HG02884 (cell line): Measurements from ENCODE around the gene TOX3.

Experiments
- ATAC-seq: cut with Tn5 transposase; IDR thresholded peaks from one replicate; pipeline ENCODE4 v1.9.1; 2021; ENCODE audit warnings: mild to moderate bottlenecking, moderate library complexity; ENCODE audit not compliant: unreplicated experiment

Gene TOX3

DNA sequence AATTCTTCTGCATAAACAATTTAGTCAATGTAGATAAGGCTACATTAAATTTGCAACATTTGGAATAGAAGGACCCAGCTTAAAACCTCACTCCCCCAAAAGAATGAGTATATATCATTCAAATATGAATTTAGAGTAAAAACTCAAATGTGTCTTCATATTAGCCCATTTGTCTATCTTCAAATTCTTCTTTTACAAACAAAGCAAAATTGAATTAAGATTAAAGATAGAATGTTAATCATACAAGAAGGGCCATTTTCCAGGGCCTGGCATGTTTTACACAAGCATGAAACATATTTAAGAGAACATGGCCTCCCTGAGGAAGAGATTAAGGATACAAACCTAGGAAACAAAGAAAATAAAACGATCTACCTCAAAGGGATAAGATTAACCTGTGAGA lies 8.4 kb downstream of the TOX3 start:
- no peak for ATAC-seq

DNA sequence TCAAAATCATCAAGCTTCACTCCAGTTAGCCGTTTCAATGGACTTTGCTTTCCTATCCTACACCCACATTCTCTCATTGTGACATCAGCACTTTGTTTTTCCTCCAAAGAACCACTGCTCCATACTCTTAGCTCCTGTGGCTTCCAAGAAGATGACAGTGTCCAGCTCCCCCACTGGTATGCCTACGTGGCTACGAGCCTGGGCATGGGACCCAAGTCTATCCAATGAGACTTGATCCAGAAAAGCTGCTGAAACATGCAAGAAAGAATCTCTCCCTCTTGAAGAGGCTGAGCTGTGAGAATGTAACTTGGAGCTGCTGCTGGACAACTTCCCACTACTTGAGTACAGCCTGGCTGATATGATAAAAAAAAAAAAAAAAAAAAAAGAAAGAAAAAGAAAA lies 9.4 kb downstream of the TOX3 start:
- no peak for ATAC-seq

DNA sequence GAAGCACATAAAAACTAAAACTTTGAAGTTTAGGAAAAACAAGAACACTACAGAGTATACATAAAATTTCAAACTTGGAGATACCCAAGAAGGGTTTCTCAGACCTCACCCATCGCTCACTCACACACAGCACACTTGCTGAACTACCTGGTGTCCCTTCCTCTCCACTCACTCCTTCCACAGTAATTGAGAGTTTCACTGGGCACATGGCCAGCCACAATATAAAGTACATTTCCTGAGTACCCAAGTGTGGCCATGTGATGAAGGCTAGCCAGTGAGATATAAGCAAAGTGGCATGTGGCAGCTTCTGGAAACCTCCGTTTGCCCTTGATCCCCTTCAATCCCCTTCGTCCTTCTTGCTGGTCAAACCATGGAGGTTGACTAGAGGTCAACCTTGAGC lies 11.9 kb downstream of the TOX3 start:
- no peak for ATAC-seq

DNA sequence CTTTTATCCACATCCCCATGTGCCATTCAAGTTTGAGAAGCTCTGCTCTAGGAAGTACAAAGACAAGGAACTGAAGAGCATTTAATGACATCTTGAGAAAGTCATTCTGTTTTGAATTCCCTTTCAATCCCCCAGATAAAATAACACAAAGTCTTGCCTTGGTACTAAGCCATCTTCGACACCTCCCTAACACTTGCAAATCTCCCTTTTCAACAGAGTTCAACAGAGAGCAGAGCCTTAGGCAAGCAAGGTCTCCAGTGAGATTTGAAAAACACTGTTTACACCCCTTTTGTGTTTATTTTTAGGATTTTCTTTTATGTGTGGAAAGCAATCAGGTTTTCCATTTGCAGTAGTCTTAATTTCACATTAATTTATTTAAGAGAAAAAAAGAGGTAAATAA lies 13.6 kb downstream of the TOX3 start:
- ATAC-seq: no peak

DNA sequence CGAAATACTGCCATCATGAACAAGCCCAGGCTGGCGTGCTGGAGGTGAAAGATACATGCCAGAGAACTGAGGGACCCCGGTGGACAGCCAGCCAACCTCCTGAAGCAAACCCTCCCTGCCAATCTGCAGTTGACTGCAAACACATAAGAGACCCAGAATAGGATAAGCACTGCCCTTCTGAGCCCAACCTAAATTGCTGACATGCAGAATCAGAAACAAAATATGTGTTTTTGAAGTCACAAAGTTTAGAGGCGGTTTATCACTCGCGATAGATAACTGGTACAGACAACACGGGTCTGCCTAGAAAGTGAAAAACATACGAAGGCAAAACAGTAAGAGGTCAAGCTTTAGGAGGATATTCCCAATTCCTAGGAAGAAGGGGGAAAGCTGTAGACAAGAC lies 14.6 kb downstream of the TOX3 start:
- ATAC-seq: no peak

DNA sequence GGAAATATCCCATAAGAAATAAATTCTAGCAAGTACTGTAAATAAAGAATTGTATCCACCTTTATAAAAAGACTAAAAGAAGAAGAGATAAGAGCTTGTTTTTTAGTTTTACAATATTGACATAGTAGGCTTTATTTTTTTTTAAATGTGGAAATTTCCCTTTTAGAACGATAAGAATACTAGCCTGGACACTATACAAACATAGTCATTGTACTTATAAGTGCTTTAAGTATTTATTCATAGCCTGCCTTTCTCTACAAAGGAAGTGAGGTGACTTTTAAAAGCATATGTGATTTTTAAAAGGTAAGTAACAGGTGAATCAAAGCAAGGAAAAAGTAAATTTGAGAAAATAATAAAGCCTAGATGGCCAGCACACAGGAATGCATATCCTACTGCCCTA lies 17.7 kb downstream of the TOX3 start:
- no peak for ATAC-seq

DNA sequence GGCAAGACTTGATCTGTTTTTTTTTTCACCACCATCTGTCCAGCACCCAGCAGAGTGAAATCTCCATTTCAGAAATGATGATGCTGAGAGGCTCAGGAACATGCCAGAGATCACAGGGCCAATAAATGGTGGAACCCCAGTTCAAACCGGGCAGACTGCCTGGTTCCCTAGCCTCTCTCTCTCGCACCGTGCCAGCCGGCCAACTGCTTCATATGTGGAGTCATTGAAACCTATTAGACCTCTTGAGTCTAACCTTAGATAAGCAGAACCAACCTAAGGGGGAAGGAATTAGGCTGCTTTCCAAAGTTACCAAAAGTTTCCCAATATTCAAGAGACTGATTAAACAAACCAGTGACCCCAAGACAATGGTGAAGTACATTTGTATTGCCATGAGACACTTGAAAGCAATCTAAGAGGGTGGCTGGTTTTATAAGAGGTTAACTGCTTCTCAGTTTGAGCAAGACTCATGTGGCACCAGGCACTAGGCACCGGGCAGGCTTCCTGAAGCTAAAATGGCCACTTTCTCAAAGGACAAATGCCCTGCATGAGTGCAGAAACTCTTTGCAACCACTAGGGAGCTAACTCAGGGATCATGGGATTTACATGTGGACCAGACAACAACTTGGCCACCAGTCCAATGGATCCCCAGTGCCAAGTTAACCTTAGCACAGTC lies 18.4 kb downstream of the TOX3 start:
- no peak for ATAC-seq

DNA sequence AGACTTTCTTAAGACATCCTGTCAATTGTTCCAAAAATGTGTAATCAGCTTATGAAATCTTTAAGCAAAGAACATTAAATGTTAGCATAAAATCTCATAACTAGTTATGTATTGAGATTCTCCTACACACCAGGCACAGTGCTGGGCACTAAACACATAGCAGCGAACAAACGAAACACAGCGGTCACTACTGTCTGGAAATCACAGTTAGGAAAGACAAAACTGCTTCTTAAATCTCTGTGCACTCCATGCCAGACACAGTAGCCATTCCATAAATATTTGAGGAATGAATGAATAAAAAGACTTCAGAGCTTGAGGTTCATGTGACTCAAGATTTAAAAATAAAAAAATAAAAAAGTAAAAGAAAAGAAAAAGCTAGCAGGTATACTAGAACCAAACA lies 20.1 kb downstream of the TOX3 start:
- ATAC-seq: no peak

DNA sequence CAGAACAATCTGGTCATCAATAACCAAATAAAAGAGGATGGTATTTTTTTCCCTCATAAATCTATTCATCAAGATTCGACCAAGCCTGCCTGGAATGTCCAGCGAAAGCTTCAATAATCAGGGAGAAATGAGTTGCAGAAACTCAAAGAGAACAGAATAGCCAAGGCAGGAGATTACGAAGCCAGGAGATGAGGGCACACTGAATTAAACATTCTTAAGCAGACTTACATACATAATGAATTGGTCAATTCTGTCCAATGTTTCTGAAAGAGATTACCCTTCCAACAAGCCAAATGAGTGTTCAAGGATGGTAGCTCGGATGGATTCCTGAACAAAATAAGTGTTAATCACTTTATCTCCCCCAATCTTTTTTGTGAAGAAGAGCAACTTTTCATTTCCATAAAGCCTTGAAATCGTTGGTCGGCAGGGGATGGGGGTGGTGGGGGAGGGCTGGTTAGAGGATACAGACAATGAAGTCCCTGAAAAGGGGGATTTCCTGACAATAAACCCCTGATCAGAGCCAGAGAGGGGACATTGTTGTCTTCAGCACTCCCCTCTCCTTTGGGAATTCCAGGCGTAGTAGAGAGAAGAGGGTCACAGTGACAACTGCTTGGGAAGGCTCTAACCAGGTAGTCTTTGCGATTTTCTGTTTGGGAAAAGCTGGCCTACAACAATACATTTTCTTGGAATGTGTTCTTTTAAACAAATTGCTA lies 20.7 kb downstream of the TOX3 start:
- ATAC-seq: no peak

DNA sequence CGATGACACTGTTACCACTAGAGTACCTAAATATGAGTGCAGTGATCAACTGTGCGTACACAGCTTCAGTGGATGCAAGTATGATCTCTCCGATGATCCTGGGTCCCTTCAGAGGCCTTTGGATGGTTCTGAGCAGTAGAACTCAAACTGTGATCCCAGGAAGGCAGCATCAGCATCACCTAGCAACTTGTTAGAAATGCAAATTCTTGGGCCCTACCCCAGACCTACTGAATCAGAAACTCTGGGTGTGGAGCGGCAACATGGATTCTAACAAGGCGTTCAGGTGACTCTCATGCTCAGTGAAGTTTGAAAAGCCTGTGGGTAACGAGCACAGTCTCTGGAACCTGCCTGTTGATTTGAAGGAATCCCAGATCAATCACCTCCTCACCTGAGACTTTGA lies 25.4 kb downstream of the TOX3 start:
- ATAC-seq: no peak

DNA sequence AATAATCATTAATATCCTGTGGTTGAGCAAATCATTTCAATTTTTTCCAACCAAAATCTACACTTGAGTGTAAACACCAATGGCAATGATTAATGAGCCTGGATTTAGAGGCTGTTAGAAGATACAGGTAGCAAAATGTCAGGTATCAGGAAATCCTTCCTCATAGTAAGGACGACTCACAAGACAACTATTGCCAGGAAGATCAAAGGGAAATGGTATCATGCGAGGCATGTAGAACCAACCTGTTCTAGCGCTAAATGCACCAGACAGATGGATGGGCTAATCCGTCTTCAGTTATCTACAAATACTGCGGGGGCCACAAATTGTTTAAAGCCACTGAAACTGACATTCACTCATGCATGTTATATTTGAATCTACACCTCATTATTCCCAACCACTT lies 28.1 kb downstream of the TOX3 start:
- ATAC-seq: no peak

DNA sequence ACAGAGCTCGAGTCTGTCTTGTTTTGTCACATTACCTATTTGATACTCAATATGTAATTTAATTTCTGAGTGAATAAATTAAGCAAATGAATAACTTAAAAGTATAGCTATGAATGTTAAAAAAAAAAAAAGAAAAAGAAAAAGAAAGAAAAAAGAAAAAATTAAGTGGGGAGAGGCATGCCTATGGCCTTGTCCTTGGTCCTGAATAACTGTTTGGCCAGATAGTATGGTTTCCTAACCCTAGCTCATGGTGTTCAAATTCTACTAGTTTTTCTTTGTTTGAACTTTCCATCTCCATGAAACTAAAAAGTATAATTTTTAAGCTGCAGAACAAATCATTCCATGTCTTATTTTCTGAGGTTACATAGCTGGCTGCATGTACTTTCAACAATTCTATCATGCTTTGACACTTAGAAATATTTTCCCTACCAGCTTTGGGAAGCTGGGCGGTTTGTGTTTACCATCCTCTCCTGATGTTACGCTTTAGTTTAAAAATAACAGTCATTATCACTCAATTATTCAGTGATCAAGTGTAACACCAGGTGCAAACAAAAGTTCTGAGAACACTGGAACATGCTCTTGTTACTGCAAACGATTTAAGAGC lies 31.8 kb downstream of the TOX3 start:
- ATAC-seq: no peak

DNA sequence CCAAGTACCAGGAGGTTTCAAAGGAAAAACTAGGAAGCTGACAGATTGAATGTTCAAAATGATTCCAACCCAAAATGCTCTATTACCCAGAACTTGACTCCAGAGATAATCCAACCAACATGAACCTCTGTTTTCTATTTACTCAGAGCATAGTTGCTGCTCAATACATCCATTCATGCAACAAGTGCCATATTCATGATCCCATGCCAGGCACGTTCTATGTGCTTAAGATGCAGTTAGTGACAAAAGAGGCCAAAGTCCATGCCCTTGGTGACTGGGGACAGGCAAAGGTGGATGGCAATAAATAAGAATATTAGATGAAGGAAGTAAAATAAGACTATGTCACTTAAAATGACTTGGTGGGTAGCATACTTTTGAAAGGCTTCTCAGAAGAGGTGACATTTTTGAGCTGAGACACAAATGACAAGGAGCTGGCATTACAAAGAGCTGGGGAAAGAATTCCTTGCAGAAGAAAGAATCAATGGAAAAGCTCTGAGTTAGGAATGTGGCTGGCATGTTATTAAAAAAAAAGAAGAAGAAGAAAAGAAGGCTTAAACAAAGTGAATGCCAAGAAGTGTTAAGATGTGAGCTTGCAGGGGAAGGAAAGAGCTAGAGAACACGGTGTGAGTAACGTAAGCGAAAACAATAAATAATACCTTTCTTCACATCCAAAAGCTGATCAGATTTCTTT lies 34.5 kb downstream of the TOX3 start:
- no peak for ATAC-seq

DNA sequence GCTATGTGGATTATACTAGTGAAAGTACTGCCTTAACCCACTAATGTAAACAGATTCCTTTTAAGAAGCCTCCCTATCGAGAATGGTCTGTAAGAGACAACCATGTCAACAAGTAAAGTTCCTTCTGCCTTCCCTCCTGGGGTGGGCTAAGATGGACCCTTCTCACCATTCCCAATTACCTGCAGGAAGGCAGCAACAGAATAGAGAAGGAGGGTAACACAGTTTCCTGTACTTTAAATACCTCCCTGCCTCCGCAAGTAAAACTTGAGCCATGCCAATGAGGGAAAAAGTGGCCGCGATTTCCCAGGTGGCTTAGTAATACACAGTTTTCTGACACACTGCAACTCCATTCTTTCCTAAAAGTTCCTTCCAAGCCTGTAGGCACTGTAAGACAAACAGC lies 45.2 kb downstream of the TOX3 start:
- no peak for ATAC-seq

DNA sequence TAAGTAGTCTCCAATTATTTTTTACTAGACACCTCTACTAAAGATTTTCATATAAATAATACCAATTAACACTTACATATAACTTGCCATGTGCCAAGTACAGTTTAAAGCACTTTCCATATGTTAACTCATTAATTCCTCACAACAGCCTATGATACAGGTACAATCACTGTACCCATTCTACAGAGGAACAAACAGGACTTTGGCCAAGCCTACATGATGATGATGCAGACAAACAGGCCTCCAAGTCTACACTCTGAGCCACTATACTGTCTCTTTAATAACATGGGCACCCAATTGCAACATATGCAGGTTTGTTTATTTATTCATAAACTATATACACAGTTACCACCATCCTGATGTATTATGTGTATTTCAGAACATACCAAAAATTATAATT lies 46.0 kb downstream of the TOX3 start:
- ATAC-seq: no peak

DNA sequence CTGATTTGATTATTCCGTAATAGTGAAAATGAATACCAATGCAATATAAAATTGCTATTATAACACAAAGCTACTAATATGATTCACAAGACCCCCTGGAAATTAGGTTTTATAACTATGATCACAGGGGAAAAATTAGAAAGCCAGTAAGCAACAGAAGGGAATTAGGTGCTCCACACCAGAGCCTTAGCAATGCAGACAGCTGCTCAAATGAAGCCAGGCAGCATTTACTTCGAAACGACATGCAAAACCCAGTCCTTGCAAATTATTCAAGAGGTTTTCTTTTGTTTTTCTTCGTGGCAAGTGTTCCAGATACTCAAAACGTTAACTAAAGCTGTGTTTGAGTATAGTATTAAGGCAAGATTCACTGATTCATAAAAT lies 47.9 kb downstream of the TOX3 start:
- ATAC-seq: no peak

DNA sequence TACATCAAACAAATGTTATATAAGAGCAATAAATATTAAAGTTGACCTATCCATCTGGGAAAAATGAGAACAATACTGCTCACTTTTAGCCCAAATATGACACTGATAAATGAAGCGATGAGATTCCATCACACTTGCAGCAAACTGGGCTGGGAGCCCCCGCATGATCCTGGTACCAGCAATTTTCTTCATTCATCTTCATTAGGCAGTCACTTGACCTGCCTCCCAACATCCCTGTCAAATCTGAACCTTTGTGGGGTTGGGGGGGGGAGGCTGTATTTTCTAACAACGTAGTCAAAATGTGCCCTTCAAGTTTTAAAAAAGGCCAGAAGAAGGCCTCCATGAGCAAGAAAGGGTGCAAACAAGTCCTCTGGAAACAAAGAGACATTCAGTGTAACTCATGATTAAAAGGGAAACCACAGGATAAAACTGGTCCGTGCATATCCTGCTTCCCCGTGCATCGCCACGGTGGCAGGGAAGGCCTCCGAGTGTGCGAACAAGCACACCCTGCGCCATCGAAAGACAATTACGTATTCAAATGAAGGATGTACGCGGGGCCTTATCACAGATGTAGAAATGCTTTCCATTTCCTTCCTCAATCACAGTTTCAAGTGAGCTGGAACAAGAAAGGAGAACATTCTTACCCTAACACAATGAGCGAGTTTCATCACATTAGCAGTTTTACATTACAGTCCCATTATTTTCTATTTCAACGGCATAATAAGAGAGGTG lies 48.4 kb downstream of the TOX3 start:
- ATAC-seq: no peak

DNA sequence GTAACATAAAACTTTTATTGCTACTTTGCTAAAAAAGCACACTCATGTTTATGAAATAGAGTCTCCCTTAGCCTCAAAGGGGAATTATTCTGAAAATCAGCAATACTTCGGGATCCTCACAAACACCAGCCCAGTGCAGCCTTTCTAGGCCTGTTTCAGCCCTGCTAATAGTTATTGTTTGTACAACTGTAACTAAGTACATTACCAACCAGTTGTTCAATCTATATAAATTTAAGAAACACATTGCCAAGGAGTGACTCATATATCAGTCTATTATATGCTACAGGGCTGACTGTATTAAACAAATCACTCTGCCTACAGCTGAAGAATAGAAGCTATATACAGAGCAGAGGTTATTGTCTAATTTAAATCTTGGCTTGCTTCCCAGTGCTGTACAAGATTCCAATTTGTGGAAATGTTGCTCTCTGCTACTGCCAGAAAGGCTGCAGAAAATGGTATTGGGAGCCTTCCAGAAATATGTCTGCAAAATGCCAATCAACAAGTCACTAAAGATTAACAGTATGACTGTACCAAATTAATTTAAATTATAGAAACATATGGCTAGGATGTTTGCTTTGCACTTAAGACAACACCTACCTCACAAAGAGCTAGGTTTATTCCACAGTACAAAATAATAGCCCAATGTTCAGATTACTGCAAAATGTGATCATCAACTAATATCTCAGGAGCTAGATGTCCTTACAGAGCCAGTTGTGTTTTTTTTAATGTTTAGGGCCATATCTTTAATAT lies 49.7 kb downstream of the TOX3 start:
- no peak for ATAC-seq

DNA sequence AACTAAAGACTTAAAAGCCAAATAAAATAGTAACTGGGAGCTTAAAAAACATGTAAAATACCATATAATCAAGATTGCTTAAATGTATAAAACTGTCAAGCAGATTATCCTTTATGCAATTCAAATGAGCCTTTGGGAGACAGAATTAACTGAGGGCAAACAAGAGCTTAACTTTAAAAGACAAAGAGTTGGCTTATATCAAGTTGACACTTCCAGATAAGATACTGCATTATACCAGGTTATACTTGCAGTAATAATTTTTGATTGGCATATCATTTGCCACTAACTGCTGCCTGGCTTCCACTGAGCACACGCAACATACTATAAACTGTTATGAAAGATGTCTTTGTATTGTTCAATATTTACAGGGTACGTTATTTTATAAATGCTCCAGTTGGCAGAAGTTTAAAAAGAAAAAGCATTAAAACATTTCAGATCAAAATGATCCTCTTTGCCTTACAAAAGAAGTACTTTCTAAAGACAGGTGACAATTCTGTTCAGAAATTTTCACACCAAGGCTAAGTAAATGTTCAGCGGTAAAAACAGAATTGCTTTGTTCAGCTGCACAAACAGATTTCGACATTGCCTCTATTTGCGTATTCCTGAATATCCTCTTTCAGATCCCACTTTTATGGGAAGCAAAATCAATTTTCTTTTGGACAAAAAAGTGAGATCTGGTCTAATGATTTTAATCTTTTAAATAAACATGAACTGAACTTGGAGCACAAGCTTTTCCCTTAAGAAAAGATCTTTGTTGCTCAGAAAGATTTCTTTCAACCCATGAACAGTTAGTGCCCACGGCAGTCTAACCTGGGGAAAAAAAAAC lies 50.7 kb downstream of the TOX3 start:
- no peak for ATAC-seq

DNA sequence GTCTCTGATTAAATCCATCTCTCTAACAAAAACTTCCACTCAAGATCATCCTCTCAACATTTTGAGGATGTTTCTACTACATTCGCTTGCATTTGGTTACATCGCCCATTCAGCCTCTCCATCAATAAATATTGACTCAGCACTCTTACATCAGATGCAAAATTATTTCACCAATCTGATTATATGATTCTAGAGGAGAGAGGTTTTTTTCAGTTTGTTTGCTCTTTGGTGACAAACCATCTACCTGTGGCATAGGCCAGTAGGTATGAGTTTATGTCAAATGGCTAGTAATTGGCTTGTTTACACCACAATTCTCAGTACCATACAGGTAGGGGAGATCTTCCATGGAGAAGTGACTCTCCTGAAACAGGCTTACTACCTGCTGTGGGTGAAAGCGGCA lies 52.3 kb downstream of the TOX3 start:
- ATAC-seq: no peak
